ENCODE data around the gene SSTR1. TPM values are rescaled to one million over a fixed set of nuclear protein-coding genes. Genes with fewer than 3 reads are reported as not detected.

The SSTR1 gene
- total RNA-seq, 1 experiment from 2014 or later, result not detected

DNA sequence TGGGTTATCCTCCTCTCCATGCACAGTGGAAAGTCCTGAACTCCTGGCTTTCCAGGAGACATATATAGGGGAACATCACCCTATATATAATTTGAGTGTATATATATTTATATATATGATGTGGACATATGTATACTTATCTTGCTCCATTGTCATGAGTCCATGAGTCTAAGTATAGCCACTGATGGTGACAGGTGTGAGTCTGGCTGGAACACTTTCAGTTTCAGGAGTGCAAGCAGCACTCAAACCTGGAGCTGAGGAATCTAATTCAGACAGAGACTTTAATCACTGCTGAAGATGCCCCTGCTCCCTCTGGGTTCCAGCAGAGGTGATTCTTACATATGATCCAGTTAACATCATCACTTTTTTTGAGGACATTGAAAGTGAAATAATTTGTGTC, 4.4 kb downstream of the SSTR1 start:
- H3K4me3 ChIP-seq (replicated peaks in 1 of 2; ENCODE audit: low read depth in 1 of 2, low read length in 2 of 2), result no peak overlapping the region
- ChIA-PET CTCF (no interaction called here), RAD21 (ENCODE audit: low non-redundant PET in 1 of 2, low total read pairs in 2 of 2, uncharacterized antibody in 2 of 2, unreplicated experiment in 2 of 2) (no interaction called here), POLR2A (no interaction called here)
- no peak for DNase-seq (ENCODE audit: low read depth, low spot score)
- H3K9ac ChIP-seq (ENCODE audit: low read length), result no peak overlapping the region
- H4K20me1 ChIP-seq (ENCODE audit: insufficient read depth), result no peaks in the 10 kb centered on the region
- H3K9me2 ChIP-seq (ENCODE audit: insufficient read depth), result no peaks in the 10 kb centered on the region
- no peak overlapping the region for H3K27ac ChIP-seq (ENCODE audit: low read depth, low read length)
- H3K4me2 ChIP-seq (ENCODE audit: low read length), result no peak overlapping the region
- no peaks in the 10 kb centered on the region for H3K9me3 ChIP-seq (ENCODE audit: control insufficient read depth in 1 of 2, insufficient read depth in 1 of 2, low read depth in 1 of 2, low read length in 2 of 2)
- intact Hi-C loops (cut with micrococcal nuclease), result no loop called here
- no peaks in the 10 kb centered on the region for H3K4me1 ChIP-seq (ENCODE audit: control insufficient read depth in 1 of 2, insufficient read depth in 2 of 2, low read length in 2 of 2)
- H3K36me3 ChIP-seq (ENCODE audit: control insufficient read depth in 1 of 2, insufficient read depth in 2 of 2, low read length in 2 of 2), result no peaks in the 10 kb centered on the region
- H3K27me3 ChIP-seq (ENCODE audit: insufficient read depth, low read length), result no peaks in the 10 kb centered on the region
- no peak for TF ChIP-seq ZFX (IDR thresholded peaks at IDR 0.05)
- no peak for TF ChIP-seq SRF (IDR thresholded peaks at IDR 0.05; ENCODE audit: low read depth)
- TF ChIP-seq, protein P1, sequence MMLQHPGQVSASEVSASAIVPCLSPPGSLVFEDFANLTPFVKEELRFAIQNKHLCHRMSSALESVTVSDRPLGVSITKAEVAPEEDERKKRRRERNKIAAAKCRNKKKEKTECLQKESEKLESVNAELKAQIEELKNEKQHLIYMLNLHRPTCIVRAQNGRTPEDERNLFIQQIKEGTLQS (IDR thresholded peaks at IDR 0.05), result no peak
- no peak for TF ChIP-seq ZNF274 (IDR thresholded peaks at IDR 0.05; ENCODE audit: low read depth, low read length)
- TF ChIP-seq POLR2AphosphoS5 (IDR thresholded peaks at IDR 0.05; ENCODE audit: low read depth, low read length), result no peak
- BruUV-seq (replicated peaks), result no TSS peak
- no peak overlapping the region for H2AFZ ChIP-seq (ENCODE audit: low read depth, low read length, poor library complexity, severe bottlenecking)
- no peaks in the 10 kb centered on the region for H3K79me2 ChIP-seq (ENCODE audit: insufficient read depth, low read length)
- ATAC-seq, result no peak

- RAD21 ChIA-PET (ENCODE audit: low non-redundant PET in 1 of 2, low total read pairs in 2 of 2, uncharacterized antibody in 2 of 2, unreplicated experiment in 2 of 2), result no interaction called here
- no peak for ATAC-seq
- Histone ChIP-seq H3K36me3 (ENCODE audit: control insufficient read depth in 1 of 2, insufficient read depth in 2 of 2, low read length in 2 of 2) (no peaks in the 10 kb centered on the region), H3K4me3 (replicated peaks in 1 of 2; ENCODE audit: low read depth in 1 of 2, low read length in 2 of 2) (no peak overlapping the region), H3K27me3 (ENCODE audit: insufficient read depth, low read length) (no peaks in the 10 kb centered on the region), H3K4me1 (ENCODE audit: control insufficient read depth in 1 of 2, insufficient read depth in 2 of 2, low read length in 2 of 2) (no peaks in the 10 kb centered on the region), H3K27ac (ENCODE audit: low read depth, low read length) (no peak overlapping the region), H4K20me1 (ENCODE audit: insufficient read depth) (no peaks in the 10 kb centered on the region), H3K4me2 (ENCODE audit: low read length) (no peak overlapping the region), H3K79me2 (ENCODE audit: insufficient read depth, low read length) (no peaks in the 10 kb centered on the region), H3K9me2 (ENCODE audit: insufficient read depth) (no peaks in the 10 kb centered on the region), H3K9ac (ENCODE audit: low read length) (no peak overlapping the region), H2AFZ (ENCODE audit: low read depth, low read length, poor library complexity, severe bottlenecking) (no peak overlapping the region), H3K9me3 (ENCODE audit: control insufficient read depth in 1 of 2, insufficient read depth in 1 of 2, low read depth in 1 of 2, low read length in 2 of 2) (no peaks in the 10 kb centered on the region)
- intact Hi-C loops (cut with micrococcal nuclease), result no loop called here
- TF ChIP-seq CEBPB (IDR thresholded peaks at IDR 0.05; ENCODE audit: low read depth) (no peak), SIN3A (IDR thresholded peaks at IDR 0.05; ENCODE audit: low read depth) (no peak), JUND (IDR thresholded peaks at IDR 0.05) (no peak), MAX (IDR thresholded peaks at IDR 0.05) (no peak), EZH2 (IDR thresholded peaks at IDR 0.05) (no peak), CBX3 (IDR thresholded peaks at IDR 0.05; ENCODE audit: low read depth) (no peak)
- CTCF ChIA-PET, result no interaction called here
- no peak for DNase-seq (ENCODE audit: low read depth, low spot score)
- no TSS peak for BruUV-seq (replicated peaks)
- POLR2A ChIA-PET, result no interaction called here
These were observed 5.3 kb downstream of the SSTR1 start for GRCh38 chr14:38213001-38213400.

Data from HCT116 (cell line).